Panc1 (cell line): ENCODE results near the gene TMEM106C. TPM values are rescaled to one million over a fixed set of nuclear protein-coding genes. Genes with fewer than 3 reads are reported as not detected.

Experiments used
- ATAC-seq: fragments of 200-7000 bp; cut with Tn5 transposase; 2 replicates; pipeline ENCODE4 v1.9.1; 2020; ENCODE audit warnings: mild to moderate bottlenecking, moderate library complexity
- BruUV-seq: library from RNA; stranded (reverse); fragments of 400-500 nt; replicated peaks from 2 replicates; lab custom pipeline; 2021; lab: Mats Ljungman, UMichigan
- CTCF ChIA-PET: fragments of 300-600 bp; sonication (Branson Sonifier 250); formaldehyde crosslinking; loops from one replicate; lab custom pipeline; 2022; ENCODE audit warnings: antibody characterized with exemption; lab: Charles Lee
- POLR2A ChIA-PET: fragments of 300-600 bp; sonication (Branson Sonifier 250); formaldehyde crosslinking; loops from one replicate; lab custom pipeline; 2022; ENCODE audit warnings: antibody characterized with exemption; lab: Charles Lee
- DNase-seq: peaks from one replicate; pipeline ENCODE4 v3.0.0-alpha.2; 2010; ENCODE audit warnings: low read depth, low spot score
- H3K27ac ChIP-seq: 2 replicates; pipeline ENCODE4 v1.5.1; 2011; ENCODE audit warnings: mild to moderate bottlenecking, low read length, inconsistent platforms
- H3K27me3 ChIP-seq: fragments of 200-500 bp; sonication (Bioruptor generic); 2 replicates; pipeline ENCODE4 v1.6.0; 2014; ENCODE audit warnings: low read length, inconsistent platforms; ENCODE audit not compliant: control insufficient read depth, insufficient read depth
- H3K36me3 ChIP-seq: fragments of 200-500 bp; sonication (Bioruptor generic); 2 replicates; pipeline ENCODE4 v1.5.1; 2014; ENCODE audit warnings: inconsistent platforms, mild to moderate bottlenecking, low read length, moderate library complexity; ENCODE audit not compliant: control insufficient read depth, insufficient read depth
- H3K4me1 ChIP-seq: 2 replicates; pipeline ENCODE4 v1.5.1; 2011; ENCODE audit warnings: inconsistent platforms, mild to moderate bottlenecking, low read length, moderate library complexity; ENCODE audit not compliant: control insufficient read depth, insufficient read depth
- H3K4me3 ChIP-seq, 2 experiments: 2 replicates each; pipeline ENCODE4 v1.5.1; 2011 to 2012; ENCODE audit warnings: low read depth in 2 of 2, low read length in 2 of 2, mild to moderate bottlenecking in 2 of 2, inconsistent platforms in 1 of 2, moderate library complexity in 1 of 2
- H3K9me3 ChIP-seq: fragments of 200-500 bp; sonication (Bioruptor generic); 2 replicates; pipeline ENCODE4 v1.5.1; 2014; ENCODE audit warnings: low read depth, mild to moderate bottlenecking, inconsistent platforms, low read length, moderate library complexity; ENCODE audit not compliant: control insufficient read depth, insufficient read depth
- POLR2AphosphoS5 ChIP-seq: IDR thresholded peaks from 2 replicates; pipeline ENCODE4 v1.6.1; 2012; ENCODE audit warnings: mild to moderate bottlenecking, low read depth, low read length, moderate library complexity
- SIN3A ChIP-seq: IDR thresholded peaks from 2 replicates; pipeline ENCODE4 v1.6.1; 2012; ENCODE audit warnings: low read depth, mild to moderate bottlenecking, low read length, moderate library complexity, borderline replicate concordance; ENCODE audit not compliant: insufficient read depth
- TCF7L2 ChIP-seq: IDR thresholded peaks from 2 replicates; pipeline ENCODE4 v1.6.1; 2011; ENCODE audit warnings: mild to moderate bottlenecking, low read depth, low read length, inconsistent platforms
- in situ Hi-C: cut with HindIII; loops from 2 replicates; pipeline ENCODE4 v1.10.0; 2016; ENCODE audit warnings: low sequenced_read_pairs, low pct_unique_long_range_greater_than_20kb
- intact Hi-C: fragments of 100-400 bp; cut with micrococcal nuclease; formaldehyde crosslinking; loops from one replicate; pipeline ENCODE4 v1.10.0; 2022; ENCODE audit not compliant: unreplicated experiment
- total RNA-seq: library from RNA; stranded (reverse); gene quantifications from one replicate; pipeline ENCODE4 v1.2.1, GENCODE V29; 2021; ENCODE audit not compliant: unreplicated experiment
- TF ChIP-seq, protein P1 (sequence below), 2 experiments: IDR thresholded peaks; 2 replicates each; pipeline ENCODE4 v1.6.1; 2011 to 2012; ENCODE audit warnings: low read depth in 2 of 2, control low read depth in 1 of 2, low read length in 1 of 2, mild to moderate bottlenecking in 1 of 2, moderate library complexity in 1 of 2; ENCODE audit not compliant: insufficient read depth in 1 of 2
- TF ChIP-seq, protein P2 (sequence below): fragments of 450-650 bp; IDR thresholded peaks from 2 replicates; pipeline ENCODE4 v1.5.1; 2017; ENCODE audit warnings: mild to moderate bottlenecking

The TMEM106C gene
- total RNA-seq, 1 experiment from 2014 or later, result 93.7 TPM

DNA sequence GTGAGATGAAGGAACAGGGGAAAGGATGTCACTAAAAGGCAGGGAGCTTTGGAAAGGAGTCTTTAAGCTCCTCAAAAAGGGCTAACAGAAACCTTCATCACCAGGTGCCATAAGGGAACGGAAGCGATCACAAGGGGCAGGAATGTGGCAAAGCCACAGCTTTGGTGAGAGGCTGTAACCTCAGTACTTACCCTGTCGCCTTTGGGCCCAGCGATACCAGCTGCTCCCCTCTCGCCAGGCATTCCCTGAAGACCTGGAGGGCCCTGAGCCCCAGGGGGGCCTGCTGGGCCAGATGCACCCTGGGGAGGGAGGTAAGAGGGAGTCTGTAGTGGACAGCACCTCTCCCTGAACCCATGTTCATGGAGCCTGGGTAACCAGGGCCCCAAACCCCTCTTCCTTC lies 18.9 kb downstream of the TMEM106C start:
- Histone ChIP-seq H3K4me3 (no peak overlapping the region), H3K27ac (no peak overlapping the region), H3K36me3 (no peaks in the 10 kb centered on the region), H3K4me1 (no peaks in the 10 kb centered on the region), H3K27me3 (no peaks in the 10 kb centered on the region), H3K9me3 (no peaks in the 10 kb centered on the region)
- no TSS peak for BruUV-seq
- ATAC-seq (no peak), DNase-seq (no peak)
- in situ Hi-C loops (no loop called here), intact Hi-C loops (no loop called here)
- TF ChIP-seq POLR2AphosphoS5 (no peak), SIN3A (no peak), TCF7L2 (no peak)
- TF ChIP-seq, protein P1, sequence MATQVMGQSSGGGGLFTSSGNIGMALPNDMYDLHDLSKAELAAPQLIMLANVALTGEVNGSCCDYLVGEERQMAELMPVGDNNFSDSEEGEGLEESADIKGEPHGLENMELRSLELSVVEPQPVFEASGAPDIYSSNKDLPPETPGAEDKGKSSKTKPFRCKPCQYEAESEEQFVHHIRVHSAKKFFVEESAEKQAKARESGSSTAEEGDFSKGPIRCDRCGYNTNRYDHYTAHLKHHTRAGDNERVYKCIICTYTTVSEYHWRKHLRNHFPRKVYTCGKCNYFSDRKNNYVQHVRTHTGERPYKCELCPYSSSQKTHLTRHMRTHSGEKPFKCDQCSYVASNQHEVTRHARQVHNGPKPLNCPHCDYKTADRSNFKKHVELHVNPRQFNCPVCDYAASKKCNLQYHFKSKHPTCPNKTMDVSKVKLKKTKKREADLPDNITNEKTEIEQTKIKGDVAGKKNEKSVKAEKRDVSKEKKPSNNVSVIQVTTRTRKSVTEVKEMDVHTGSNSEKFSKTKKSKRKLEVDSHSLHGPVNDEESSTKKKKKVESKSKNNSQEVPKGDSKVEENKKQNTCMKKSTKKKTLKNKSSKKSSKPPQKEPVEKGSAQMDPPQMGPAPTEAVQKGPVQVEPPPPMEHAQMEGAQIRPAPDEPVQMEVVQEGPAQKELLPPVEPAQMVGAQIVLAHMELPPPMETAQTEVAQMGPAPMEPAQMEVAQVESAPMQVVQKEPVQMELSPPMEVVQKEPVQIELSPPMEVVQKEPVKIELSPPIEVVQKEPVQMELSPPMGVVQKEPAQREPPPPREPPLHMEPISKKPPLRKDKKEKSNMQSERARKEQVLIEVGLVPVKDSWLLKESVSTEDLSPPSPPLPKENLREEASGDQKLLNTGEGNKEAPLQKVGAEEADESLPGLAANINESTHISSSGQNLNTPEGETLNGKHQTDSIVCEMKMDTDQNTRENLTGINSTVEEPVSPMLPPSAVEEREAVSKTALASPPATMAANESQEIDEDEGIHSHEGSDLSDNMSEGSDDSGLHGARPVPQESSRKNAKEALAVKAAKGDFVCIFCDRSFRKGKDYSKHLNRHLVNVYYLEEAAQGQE (IDR thresholded peaks at IDR 0.05; ENCODE audit: insufficient read depth in 1 of 2, low read depth in 2 of 2, low read length in 1 of 2), result no peak
- TF ChIP-seq, protein P2, sequence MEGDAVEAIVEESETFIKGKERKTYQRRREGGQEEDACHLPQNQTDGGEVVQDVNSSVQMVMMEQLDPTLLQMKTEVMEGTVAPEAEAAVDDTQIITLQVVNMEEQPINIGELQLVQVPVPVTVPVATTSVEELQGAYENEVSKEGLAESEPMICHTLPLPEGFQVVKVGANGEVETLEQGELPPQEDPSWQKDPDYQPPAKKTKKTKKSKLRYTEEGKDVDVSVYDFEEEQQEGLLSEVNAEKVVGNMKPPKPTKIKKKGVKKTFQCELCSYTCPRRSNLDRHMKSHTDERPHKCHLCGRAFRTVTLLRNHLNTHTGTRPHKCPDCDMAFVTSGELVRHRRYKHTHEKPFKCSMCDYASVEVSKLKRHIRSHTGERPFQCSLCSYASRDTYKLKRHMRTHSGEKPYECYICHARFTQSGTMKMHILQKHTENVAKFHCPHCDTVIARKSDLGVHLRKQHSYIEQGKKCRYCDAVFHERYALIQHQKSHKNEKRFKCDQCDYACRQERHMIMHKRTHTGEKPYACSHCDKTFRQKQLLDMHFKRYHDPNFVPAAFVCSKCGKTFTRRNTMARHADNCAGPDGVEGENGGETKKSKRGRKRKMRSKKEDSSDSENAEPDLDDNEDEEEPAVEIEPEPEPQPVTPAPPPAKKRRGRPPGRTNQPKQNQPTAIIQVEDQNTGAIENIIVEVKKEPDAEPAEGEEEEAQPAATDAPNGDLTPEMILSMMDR, result no peak
- CTCF ChIA-PET, result no interaction called here
- POLR2A ChIA-PET, result no interaction called here

DNA sequence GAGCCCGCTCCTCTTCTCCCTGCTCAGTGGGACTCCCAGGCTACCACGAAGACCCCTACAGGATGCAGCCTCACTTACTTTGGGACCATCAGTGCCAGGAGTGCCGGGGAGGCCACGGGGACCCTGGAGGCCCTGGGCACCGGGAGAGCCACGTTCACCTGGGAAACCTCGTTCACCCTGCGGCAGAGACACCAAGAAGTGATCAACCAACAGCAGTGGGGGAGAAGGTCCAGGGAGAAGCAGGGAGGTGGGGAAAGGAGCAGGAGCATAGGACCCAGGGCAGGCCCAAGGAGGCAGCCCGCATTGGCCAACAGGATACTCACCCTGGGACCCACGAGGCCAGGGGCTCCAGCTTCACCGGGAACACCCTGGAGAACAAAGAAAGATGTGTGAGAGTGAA lies 19.4 kb downstream of the TMEM106C start:
- ChIA-PET CTCF (no interaction called here), POLR2A (no interaction called here)
- no peak overlapping the region for H3K27ac ChIP-seq
- H3K4me3 ChIP-seq, result no peak overlapping the region
- ATAC-seq (no peak), DNase-seq (no peak)
- BruUV-seq, result no TSS peak
- H3K27me3 ChIP-seq, result no peaks in the 10 kb centered on the region
- intact Hi-C loops, result no loop called here
- in situ Hi-C loops, result no loop called here
- no peaks in the 10 kb centered on the region for H3K4me1 ChIP-seq
- TF ChIP-seq, protein P2, result no peak
- TF ChIP-seq TCF7L2 (no peak), POLR2AphosphoS5 (no peak), SIN3A (no peak)
- TF ChIP-seq, protein P1 (IDR thresholded peaks at IDR 0.05; ENCODE audit: insufficient read depth in 1 of 2, low read depth in 2 of 2, low read length in 1 of 2), result no peak
- H3K9me3 ChIP-seq, result no peaks in the 10 kb centered on the region
- no peaks in the 10 kb centered on the region for H3K36me3 ChIP-seq
